Body of pancreas (tissue), 4 donors: Measurements from ENCODE around the gene CASR. TPM values are rescaled to one million over a fixed set of nuclear protein-coding genes. Genes with fewer than 3 reads are reported as not detected.

Experiments
- ATAC-seq: fragments of 150-250 bp; one replicate; pipeline ENCODE4 v1.9.1; 2016
- DNase-seq, 4 donors: peaks; one replicate each; pipeline ENCODE4 v3.0.0-alpha.2; 2019
- H3K27ac ChIP-seq, 4 donors: fragments of 200-600 bp; sonication (generic); 1 replicate in 3 of 4; 2 replicates in 1 of 4; pipeline versions ENCODE4 v1.5.1 to v1.6.1; 2016 to 2019; ENCODE audit warnings: mild to moderate bottlenecking in 1 of 4, mixed read lengths in 1 of 4, moderate library complexity in 1 of 4
- H3K27me3 ChIP-seq, 2 donors: fragments of 200-600 bp; sonication (generic); one replicate each; pipeline ENCODE4 v1.6.0; 2016; ENCODE audit warnings: mild to moderate bottlenecking in 1 of 2
- H3K36me3 ChIP-seq, 2 donors: fragments of 200-600 bp; sonication (generic); replicated peaks in 1 of 2; 2 replicates each; pipeline ENCODE4 v1.5.1; 2016; ENCODE audit warnings: low read depth in 2 of 2; ENCODE audit not compliant: insufficient read depth in 1 of 2
- H3K4me1 ChIP-seq: fragments of 200-600 bp; sonication (generic); one replicate; pipeline ENCODE4 v1.6.0; 2016
- H3K4me3 ChIP-seq, 2 donors: fragments of 200-600 bp; sonication (generic); 1 replicate in 1 of 2; 2 replicates in 1 of 2; pipeline ENCODE4 v1.5.1; 2016 to 2019
- H3K9me3 ChIP-seq, 3 donors: fragments of 200-600 bp; sonication (generic); 1 replicate in 2 of 3; 2 replicates in 1 of 3; pipeline ENCODE4 v1.5.1; 2016
- CTCF ChIP-seq, 7 experiments: fragments of 450-650 bp in 4 of 7; fragments of 200-600 bp in 3 of 7; sonication (generic) in 3 of 7; IDR thresholded peaks; one replicate each; pipeline ENCODE4 v1.5.1; 2016 to 2019; ENCODE audit warnings: antibody characterized with exemption in 7 of 7
- POLR2A ChIP-seq, 3 donors: fragments of 450-650 bp; IDR thresholded peaks; one replicate each; pipeline ENCODE4 v1.6.1; 2016; ENCODE audit warnings: antibody characterized with exemption in 3 of 3, mild to moderate bottlenecking in 2 of 3
- WGBS, 2 donors: methylation state at CpG; one replicate each; pipeline ENCODE4 v1.1.5; 2017; 5-methylcytosine and 5-hydroxymethylcytosine counted together
- intact Hi-C: fragments of 100-400 bp; cut with DNase I; formaldehyde crosslinking; loops from one replicate; pipeline ENCODE4 v1.15.1; 2023
- total RNA-seq, 2 donors: library from RNA; depleted of rRNA; stranded (reverse); fragments of >200 nt; gene quantifications; one replicate each; pipeline ENCODE4 v1.1.0, GENCODE V29; 2016

Gene CASR
- total RNA-seq, 2 donors from 2014 or later, result 8.9 to 11.9 TPM

- H3K9me3 ChIP-seq, result no peaks in the 10 kb centered on the region
- DNase-seq, result no peak
- no peaks in the 10 kb centered on the region for H3K27me3 ChIP-seq
- peaks cover 15% of the 10 kb centered on the region for H3K4me1 ChIP-seq
- TF ChIP-seq POLR2A (IDR thresholded peaks at IDR 0.05) (no peak), CTCF (IDR thresholded peaks at IDR 0.05) (no peak)
- no peak overlapping the region for H3K4me3 ChIP-seq
- 66 to 68% methylated on average over 5 of the region's 5 CpGs for WGBS, 2 donors
- ATAC-seq, result no peak
- intact Hi-C loops, result no loop called here
- no peak overlapping the region for H3K27ac ChIP-seq
- H3K36me3 ChIP-seq, result no peaks in the 10 kb centered on the region
Observed at GRCh38 chr3:122322095-122323075, 138.9 kb downstream of the CASR start.

- 53 to 64% methylated on average over 6 of the region's 6 CpGs for WGBS, 2 donors
- H3K27ac ChIP-seq, result no peak within 1 kb of the TSS
- intact Hi-C loops, result no loop called here
- H3K9me3 ChIP-seq, result no peaks in the 10 kb centered on the region
- no peaks in the 10 kb centered on the region for H3K36me3 ChIP-seq
- H3K27me3 ChIP-seq, result no peaks in the 10 kb centered on the region
- no peak within 1 kb of the TSS for H3K4me3 ChIP-seq
- no peak for TF ChIP-seq POLR2A (IDR thresholded peaks at IDR 0.05)
- TF ChIP-seq CTCF (IDR thresholded peaks at IDR 0.05), result no peak
- DNase-seq (no peak), ATAC-seq (no peak)
- peaks cover 15% of the 10 kb centered on the region for H3K4me1 ChIP-seq
Observed at GRCh38 chr3:122324871-122325323, 141.4 kb downstream of the CASR start, which contains the start of gene CSTA. Gene CSTA (plus strand): TSS chr3:122325248. CDS start chr3:122325293, 45 bp downstream.

GRCh38 chr3:122325769-122326168, 142.3 kb downstream of the CASR start:
- TF ChIP-seq CTCF (IDR thresholded peaks at IDR 0.05) (no peak), POLR2A (IDR thresholded peaks at IDR 0.05) (no peak)
- Histone ChIP-seq H3K9me3 (no peaks in the 10 kb centered on the region), H3K4me1 (peaks cover 15% of the 10 kb centered on the region), H3K4me3 (no peak overlapping the region), H3K36me3 (no peaks in the 10 kb centered on the region), H3K27me3 (no peaks in the 10 kb centered on the region), H3K27ac (no peak overlapping the region)
- ATAC-seq, result no peak
- no peak for DNase-seq
- WGBS, 2 donors, result 86 to 90% methylated on average over 3 of the region's 3 CpGs
- intact Hi-C loops, result no loop called here

- ATAC-seq, result no peak
- TF ChIP-seq CTCF (IDR thresholded peaks at IDR 0.05) (no peak), POLR2A (IDR thresholded peaks at IDR 0.05) (no peak)
- DNase-seq, result no peak
- WGBS, 2 donors, result 71 to 86% methylated on average over 4 of the region's 4 CpGs
- Histone ChIP-seq H3K27me3 (no peaks in the 10 kb centered on the region), H3K27ac (no peak overlapping the region), H3K4me1 (no peaks in the 10 kb centered on the region), H3K36me3 (no peaks in the 10 kb centered on the region), H3K9me3 (no peaks in the 10 kb centered on the region), H3K4me3 (no peak overlapping the region)
- intact Hi-C loops, result no loop called here
Observed at GRCh38 chr3:122331886-122332285, 148.4 kb downstream of the CASR start.
